HG02623 (cell line): ENCODE measurements around the gene ARHGAP27.
"Not testable (repeated sequence)": the region's sequence is repeated elsewhere in the genome, so short reads cannot be mapped to it uniquely, and the experiment has no call there.

Source experiments
- ATAC-seq: cut with Tn5 transposase; IDR thresholded peaks from one replicate; pipeline ENCODE4 v1.9.1; 2021; ENCODE audit warnings: moderate library complexity; ENCODE audit not compliant: unreplicated experiment

Gene ARHGAP27, protein sequence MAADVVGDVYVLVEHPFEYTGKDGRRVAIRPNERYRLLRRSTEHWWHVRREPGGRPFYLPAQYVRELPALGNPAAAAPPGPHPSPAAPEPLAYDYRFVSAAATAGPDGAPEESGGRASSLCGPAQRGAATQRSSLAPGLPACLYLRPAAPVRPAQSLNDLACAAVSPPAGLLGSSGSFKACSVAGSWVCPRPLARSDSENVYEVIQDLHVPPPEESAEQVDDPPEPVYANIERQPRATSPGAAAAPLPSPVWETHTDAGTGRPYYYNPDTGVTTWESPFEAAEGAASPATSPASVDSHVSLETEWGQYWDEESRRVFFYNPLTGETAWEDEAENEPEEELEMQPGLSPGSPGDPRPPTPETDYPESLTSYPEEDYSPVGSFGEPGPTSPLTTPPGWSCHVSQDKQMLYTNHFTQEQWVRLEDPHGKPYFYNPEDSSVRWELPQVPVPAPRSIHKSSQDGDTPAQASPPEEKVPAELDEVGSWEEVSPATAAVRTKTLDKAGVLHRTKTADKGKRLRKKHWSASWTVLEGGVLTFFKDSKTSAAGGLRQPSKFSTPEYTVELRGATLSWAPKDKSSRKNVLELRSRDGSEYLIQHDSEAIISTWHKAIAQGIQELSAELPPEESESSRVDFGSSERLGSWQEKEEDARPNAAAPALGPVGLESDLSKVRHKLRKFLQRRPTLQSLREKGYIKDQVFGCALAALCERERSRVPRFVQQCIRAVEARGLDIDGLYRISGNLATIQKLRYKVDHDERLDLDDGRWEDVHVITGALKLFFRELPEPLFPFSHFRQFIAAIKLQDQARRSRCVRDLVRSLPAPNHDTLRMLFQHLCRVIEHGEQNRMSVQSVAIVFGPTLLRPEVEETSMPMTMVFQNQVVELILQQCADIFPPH

GRCh38 chr17:45432405-45433158 is at the start of gene ARHGAP27:
Gene ARHGAP27, minus strand, starts transcription at chr17:45432870. Its CDS starts 2,591 bp downstream, at chr17:45430279.
- no peak for ATAC-seq

- not testable (repeated sequence) for ATAC-seq
Measured at GRCh38 chr17:45482317-45482716, 49.6 kb upstream of the ARHGAP27 start.

GRCh38 chr17:45475436-45475835 is 42.8 kb upstream of the ARHGAP27 start:
- ATAC-seq, result not testable (repeated sequence)

DNA sequence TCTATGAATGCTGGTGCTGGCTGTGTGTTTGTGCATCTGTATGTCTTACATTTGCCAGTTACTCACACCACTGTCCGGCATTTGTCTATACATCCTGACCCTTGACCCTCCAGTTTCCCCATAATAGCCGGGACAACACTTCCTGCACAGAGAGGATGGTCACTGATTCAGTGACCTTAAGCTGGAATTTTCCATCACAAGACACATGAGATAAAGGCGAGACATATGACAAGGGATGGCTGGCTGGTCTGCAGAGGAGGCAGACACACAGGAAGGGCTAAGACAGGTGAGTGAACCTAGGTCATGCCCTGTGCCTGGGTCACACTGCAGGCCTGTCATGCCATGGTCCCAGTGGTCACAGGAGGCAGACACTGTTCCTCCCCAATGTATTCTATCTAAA is 39.6 kb upstream of the ARHGAP27 start:
- not testable (repeated sequence) for ATAC-seq

GRCh38 chr17:45469204-45469563 is 36.5 kb upstream of the ARHGAP27 start:
- not testable (repeated sequence) for ATAC-seq

DNA sequence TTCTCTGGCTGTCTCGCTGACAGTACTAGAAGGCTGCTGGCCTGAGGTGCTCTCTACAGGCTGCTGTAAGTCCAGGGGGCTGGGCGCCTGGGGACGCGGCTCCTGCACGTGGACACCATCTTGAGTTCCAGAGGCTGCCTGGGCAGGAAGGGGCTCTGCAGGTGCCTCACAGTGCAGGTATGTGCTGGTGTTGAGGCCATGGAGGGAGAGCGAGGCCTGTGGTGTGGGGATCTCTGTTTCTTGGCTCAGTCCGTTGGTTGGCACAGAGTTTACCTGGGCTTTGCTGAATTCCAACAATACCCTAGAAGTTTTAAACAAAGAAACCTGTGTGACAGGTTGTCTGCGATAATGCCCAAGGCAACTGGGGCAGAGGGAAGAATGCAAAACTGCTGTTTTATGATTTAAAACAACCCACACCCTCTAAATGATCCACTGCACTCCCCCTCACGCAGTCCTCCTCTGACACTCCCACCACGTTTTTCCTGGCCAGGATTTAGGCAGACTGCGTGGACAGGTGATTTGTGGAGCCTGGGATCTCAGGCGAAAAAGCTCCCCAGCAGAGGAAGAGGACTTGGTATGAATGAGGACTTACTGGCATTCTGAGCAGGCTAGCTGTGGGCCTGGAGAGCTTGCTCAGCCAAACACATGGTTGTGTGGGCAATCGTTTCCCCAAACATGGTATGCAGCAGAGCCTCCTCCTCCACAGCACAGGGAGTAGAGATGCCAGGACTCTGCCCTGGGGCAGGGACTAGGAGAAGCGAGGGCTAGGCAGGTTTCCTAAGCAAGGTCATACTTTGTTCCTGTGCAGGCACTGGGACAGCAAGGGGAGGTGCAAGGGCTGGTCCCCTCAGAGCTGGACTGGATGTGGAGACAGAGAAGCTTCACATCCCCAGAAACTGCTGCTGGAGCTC is 35.9 kb upstream of the ARHGAP27 start:
- ATAC-seq, result not testable (repeated sequence)

DNA sequence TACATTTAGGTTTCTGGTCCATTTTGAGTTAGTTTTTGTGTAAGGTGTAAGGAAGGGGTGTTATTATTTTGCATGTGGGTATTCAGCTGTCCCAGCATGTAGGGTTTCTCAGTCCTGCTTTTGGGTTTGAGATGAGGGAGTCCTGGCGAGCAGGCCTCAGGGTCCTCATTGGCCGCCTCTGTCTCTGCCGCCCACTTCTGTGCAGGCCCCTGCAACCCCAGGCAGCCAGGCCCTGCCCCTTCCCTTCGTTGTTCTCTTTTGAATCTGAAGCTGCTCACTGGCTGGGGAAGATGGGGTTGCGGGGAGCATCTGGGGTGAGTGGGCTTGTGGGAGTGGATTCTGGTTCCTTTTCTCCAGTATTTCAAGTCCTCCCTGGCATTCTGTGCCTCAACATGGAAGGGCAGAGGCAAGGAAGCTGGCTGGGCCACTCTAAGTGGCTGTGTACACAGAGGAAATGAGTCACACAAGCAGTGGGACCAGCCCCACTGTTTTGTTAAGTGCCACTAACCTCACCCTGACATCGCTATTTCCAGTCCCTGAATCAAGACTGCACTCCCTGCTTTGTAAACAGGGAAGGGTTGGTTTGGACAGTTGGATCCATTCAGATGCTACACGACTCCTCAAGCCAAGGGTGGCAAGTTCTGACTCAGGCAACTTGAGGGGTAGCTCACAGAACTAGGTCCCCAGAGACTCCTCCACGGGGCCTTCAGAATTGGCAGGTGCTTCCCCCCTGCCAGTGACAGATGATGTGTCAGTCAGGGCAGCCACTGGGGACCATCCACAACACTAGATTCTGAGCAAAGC is 29.1 kb upstream of the ARHGAP27 start:
- peak; percentile 76 for ATAC-seq

GRCh38 chr17:45460422-45460821 is 27.8 kb upstream of the ARHGAP27 start:
- ATAC-seq, result not testable (repeated sequence)

DNA sequence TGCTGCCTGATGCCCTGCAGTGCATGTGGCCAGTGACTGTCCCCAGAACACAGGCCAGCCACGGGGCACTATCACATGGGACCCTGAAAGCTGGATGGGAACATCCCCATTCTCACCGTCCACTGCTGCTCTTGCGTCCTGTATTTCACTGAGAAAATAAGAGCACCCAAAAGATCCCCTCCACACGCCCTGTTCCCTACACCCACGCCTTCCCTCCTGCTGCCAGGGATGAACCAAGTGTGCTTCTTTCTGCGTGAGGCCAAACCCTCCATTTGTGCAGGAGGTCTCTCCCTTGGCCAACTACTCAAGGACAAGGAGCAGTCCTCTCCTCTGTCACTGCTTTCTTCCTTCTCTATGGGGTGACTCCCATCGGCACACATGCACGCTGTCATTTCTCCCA is 21.7 kb upstream of the ARHGAP27 start:
- not testable (repeated sequence) for ATAC-seq

- ATAC-seq, result not testable (repeated sequence)
Measured at GRCh38 chr17:45453731-45454130, 21.1 kb upstream of the ARHGAP27 start.

GRCh38 chr17:45453225-45453534 is 20.5 kb upstream of the ARHGAP27 start:
- not testable (repeated sequence) for ATAC-seq

DNA sequence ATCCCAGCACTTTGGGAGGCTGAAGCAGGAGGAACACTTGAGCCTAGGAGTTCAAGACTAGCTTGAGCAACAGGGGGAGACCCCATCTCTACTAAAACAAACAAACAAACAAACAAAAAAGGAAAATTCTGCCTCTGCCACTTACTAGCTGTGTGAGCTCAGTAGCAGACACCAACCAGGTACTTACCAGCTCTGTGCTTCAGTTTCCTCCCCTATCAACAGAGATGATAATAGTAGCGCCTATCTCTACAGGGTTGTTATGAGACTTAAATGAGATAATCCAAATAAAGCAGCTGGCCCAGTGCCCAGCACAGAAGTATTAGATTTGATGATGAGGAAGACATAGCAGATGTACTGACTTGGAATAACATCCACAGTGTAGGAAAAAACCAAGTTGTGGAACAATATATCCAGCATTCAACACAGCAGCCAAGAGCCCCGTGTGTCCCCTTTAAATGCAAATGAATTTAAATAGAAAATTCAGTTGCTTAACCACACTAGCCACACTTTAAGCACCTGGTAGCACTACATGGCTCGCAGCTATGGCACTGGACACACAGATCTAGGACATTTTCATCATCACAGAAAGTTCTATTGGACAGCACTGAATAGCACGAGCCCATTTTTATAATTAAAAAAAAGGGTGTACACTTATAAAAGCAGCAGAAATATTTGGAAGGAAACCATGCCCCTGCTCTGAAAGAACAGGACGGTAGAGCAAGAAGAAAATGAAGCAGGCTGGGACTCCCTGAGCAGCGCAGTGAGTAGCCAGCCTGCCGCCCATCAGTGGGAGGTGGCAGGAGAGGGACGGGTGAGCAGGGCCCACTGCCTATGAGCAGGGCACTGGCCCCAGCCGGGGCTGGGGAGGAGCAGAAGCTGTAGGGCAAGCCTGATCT is 19.9 kb upstream of the ARHGAP27 start:
- not testable (repeated sequence) for ATAC-seq

DNA sequence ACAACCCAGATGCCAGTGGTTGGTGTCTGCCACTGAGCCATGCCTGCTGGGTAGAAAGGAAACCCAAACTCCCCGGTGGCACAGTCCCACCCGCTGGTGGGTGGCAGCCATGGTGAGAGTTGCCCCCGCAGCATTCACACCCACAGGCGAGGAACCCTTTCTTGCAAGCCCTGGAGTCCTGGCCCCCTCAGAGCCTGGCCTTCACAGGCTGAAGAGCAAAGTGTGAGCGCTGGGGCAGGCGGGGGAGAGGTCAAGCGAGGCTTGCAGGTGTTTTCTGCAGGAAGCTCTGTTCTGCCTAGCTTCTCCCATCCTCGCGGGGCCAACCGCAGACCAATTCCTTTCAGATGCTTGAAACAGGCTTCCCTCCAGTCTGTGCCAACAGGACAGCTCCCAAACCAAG is 19.0 kb upstream of the ARHGAP27 start:
- ATAC-seq, result not testable (repeated sequence)

DNA sequence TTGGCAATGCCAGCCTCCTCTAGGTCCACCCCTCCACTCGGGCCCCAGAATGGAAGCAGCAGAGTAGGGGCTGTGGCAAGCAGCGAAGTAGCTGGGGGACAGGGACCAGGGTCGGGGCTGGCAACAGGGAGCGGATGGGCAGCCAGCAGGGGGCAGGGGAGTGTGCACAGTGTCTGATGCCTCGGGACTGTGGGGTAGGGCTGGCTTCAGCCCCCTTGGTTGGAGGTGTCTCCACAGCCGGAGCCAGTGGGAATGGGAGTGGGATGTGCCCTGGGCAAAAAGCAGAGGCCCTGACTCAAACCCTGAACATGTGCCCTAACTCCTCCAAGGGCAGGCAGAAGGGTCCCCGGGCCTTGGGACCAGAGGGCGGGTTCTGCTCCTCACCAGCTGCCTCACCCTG is 18.5 kb upstream of the ARHGAP27 start:
- no peak for ATAC-seq

GRCh38 chr17:45449708-45450329 is 17.1 kb upstream of the ARHGAP27 start:
- not testable (repeated sequence) for ATAC-seq

DNA sequence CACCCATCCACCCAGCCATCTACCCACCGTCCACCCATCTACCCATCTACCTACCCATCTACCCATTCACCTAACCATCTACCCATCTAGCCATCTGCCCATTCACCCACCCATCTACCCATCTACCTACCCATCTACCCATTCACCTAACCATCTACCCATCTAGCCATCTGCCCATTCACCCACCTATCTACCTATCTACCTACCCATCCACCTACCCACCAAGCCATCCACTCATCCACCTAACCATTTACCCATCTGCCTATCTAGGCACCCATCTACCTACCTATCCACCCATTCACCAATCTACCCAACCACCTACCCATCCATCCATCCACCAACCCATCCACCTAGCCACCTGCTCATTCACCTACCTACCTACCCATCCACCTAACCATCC is 16.6 kb upstream of the ARHGAP27 start:
- not testable (repeated sequence) for ATAC-seq

DNA sequence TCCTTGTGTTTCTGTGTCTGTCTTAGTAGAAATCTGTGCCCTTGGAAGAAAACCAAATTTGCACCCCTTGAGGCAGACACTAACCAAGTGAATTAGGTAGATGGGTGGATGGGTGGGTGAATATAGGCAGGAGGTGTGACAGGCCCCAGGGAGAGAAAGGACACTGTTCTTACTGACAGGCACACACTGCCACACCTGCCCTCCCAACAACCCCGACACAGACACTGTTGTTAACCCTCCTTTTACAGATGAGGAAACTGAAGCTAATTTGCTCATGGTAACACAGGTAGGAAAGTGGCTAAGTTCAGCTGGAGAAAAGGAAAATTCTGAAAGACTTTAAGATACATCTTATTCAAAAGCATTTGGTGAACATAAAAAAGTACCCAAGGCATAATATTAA is 15.8 kb upstream of the ARHGAP27 start:
- ATAC-seq, result not testable (repeated sequence)

- not testable (repeated sequence) for ATAC-seq
Measured at GRCh38 chr17:45448066-45448465, 15.4 kb upstream of the ARHGAP27 start.
